PC-9 (cell line): ENCODE results near the gene STOML1.

Experiments
- EZH2 ChIP-seq: fragments of 200-600 bp; sonication (generic); IDR thresholded peaks from 2 replicates; pipeline ENCODE4 v1.8.0; 2017; ENCODE audit warnings: antibody characterized with exemption, low read depth
- TF ChIP-seq, protein P1 (sequence below): fragments of 200-600 bp; sonication (generic); conservative IDR thresholded peaks from 2 replicates; pipeline ENCODE4 v1.6.1; 2017; ENCODE audit warnings: mixed run types, antibody characterized with exemption, mild to moderate bottlenecking, moderate library complexity

DNA sequence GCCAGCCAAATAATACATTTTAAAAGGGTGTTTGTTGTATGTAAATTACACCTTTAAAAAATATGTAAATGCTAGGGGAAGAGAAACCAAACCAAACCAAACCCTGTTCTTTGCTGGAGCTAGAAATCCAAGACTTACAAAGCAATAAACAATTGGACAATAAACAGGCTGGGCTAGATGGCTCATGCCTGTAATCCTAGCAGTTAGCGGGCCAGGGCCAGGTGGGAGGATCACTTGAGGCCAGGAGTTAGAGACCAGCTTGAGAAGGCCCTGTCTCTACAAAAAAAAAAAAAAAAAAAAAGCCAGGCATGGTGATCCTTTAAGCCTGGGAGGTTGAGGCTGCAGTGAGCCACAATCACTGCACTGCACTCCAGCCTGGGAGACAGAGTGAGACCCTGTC, 12.5 kb downstream of the STOML1 start:
- TF ChIP-seq, protein P1, sequence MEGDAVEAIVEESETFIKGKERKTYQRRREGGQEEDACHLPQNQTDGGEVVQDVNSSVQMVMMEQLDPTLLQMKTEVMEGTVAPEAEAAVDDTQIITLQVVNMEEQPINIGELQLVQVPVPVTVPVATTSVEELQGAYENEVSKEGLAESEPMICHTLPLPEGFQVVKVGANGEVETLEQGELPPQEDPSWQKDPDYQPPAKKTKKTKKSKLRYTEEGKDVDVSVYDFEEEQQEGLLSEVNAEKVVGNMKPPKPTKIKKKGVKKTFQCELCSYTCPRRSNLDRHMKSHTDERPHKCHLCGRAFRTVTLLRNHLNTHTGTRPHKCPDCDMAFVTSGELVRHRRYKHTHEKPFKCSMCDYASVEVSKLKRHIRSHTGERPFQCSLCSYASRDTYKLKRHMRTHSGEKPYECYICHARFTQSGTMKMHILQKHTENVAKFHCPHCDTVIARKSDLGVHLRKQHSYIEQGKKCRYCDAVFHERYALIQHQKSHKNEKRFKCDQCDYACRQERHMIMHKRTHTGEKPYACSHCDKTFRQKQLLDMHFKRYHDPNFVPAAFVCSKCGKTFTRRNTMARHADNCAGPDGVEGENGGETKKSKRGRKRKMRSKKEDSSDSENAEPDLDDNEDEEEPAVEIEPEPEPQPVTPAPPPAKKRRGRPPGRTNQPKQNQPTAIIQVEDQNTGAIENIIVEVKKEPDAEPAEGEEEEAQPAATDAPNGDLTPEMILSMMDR = no peak
- TF ChIP-seq EZH2 = no peak
